Coronary artery (tissue), 2 donors: Measurements from ENCODE around the gene SLC26A3.

ENCODE experiments used
- DNase-seq: peaks from one replicate; pipeline ENCODE4 v3.0.0-alpha.2; 2017; ENCODE audit warnings: low spot score
- H3K27ac ChIP-seq, 2 donors: fragments of 200-600 bp; sonication (generic); one replicate each; pipeline ENCODE4 v1.5.1; 2016 to 2019
- H3K4me3 ChIP-seq: fragments of 200-600 bp; sonication (generic); 2 replicates; pipeline ENCODE4 v1.5.1; 2016; ENCODE audit warnings: mild to moderate bottlenecking, moderate library complexity
- TF ChIP-seq, protein P1 (sequence below): fragments of 200-600 bp; sonication (generic); IDR thresholded peaks from one replicate; pipeline ENCODE4 v1.5.1; 2019; ENCODE audit warnings: antibody characterized with exemption

Gene SLC26A3

DNA sequence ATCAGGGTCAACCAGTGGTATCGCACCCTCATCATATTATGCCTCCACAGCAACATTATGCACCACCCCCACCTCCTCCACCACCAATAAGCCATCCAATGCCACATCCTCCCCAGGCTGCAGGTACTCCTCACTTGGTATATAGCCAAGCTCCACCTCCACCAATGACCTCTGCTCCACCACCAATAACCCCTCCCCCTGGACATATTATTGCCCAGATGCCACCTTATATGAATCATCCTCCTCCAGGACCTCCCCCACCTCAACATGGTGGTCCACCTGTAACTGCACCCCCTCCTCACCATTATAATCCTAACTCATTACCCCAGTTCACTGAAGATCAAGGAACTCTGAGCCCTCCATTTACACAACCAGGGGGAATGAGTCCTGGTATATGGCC, 44.4 kb downstream of the SLC26A3 start:
- Histone ChIP-seq H3K27ac (no peak overlapping the region), H3K4me3 (no peak overlapping the region)
- TF ChIP-seq, protein P1, sequence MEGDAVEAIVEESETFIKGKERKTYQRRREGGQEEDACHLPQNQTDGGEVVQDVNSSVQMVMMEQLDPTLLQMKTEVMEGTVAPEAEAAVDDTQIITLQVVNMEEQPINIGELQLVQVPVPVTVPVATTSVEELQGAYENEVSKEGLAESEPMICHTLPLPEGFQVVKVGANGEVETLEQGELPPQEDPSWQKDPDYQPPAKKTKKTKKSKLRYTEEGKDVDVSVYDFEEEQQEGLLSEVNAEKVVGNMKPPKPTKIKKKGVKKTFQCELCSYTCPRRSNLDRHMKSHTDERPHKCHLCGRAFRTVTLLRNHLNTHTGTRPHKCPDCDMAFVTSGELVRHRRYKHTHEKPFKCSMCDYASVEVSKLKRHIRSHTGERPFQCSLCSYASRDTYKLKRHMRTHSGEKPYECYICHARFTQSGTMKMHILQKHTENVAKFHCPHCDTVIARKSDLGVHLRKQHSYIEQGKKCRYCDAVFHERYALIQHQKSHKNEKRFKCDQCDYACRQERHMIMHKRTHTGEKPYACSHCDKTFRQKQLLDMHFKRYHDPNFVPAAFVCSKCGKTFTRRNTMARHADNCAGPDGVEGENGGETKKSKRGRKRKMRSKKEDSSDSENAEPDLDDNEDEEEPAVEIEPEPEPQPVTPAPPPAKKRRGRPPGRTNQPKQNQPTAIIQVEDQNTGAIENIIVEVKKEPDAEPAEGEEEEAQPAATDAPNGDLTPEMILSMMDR = no peak
- no peak for DNase-seq

DNA sequence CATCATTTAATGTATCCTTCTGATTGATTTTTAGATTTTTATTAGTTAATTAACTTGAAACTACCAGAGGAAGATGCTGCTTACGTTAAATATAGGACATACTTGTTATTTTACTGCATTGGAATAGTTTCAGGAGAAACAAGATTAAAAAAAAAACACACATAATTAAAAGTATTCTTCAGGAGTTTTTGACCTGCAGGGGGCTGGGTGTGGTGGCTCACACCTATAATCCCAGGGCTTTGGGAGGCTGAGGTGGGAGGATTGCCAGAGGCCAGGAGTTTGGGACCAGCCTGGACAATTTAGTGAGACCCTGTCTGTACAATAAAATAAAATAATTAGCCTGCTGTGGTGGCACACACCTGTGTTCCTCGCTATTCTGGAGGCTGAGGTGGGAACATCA, 48.4 kb downstream of the SLC26A3 start:
- Histone ChIP-seq H3K27ac (no peak overlapping the region), H3K4me3 (no peak overlapping the region)
- TF ChIP-seq, protein P1 = no peak
- no peak for DNase-seq

DNA sequence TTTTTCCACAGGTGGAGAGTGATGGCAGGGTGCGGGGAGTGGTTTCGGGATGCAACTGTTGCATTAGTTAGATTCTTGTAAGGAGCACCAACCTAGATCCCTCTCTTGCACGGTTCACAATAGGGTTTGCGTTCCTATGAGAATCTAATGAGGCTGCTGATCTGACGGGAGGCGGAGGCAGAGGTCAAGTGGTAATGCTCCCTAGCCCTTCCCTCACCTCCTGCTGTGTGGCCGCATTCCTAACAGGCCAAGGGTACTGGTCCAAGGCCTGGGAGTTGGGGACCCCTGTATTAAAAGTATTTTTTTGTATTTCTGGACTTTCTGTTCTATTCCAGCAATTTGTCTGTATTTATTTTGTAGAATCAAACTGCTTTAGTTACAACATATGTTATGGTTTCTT, 51.9 kb downstream of the SLC26A3 start:
- Histone ChIP-seq H3K4me3 (no peak overlapping the region), H3K27ac (no peak overlapping the region)
- no peak for DNase-seq
- TF ChIP-seq, protein P1 = no peak

GRCh38 chr7:107746006-107746405, 57.0 kb downstream of the SLC26A3 start:
- no peak for DNase-seq
- H3K27ac ChIP-seq = no peak overlapping the region
- TF ChIP-seq, protein P1 = no peak
- H3K4me3 ChIP-seq = peak overlapping the region; percentile 100

DNA sequence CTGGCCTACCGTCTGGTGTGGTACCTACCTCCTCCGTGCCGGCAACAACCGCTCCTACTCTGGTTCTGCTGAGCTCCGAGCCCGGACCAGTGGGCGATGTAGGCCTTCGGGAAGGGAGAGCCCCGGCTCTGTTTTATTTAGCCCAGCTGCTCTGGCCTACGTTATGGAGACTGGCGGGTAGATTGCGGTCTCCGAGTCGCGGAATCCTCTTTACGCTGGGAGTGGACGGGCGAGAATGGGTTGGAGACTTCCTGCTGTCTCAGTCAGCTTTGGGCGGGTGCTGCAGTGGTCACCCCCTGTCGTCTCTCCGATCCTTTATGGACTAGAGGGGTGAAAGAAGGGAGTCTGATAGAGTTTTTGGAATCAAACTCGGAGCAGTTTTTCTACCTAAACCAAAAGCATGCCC, 58.7 kb downstream of the SLC26A3 start:
- H3K4me3 ChIP-seq = peak overlapping the region; percentile 100
- TF ChIP-seq, protein P1 = no peak
- H3K27ac ChIP-seq = peak overlapping the region; percentile 83 to 98
- no peak for DNase-seq

- TF ChIP-seq, protein P1 = no peak
- DNase-seq = peak; percentile 99
- peak within 1 kb of the TSS; percentile 100 for H3K4me3 ChIP-seq
- H3K27ac ChIP-seq = peak within 1 kb of the TSS; percentile 83 to 98
These were observed 59.3 kb downstream of the SLC26A3 start, which contains the start of gene CBLL1 for GRCh38 chr7:107743567-107744344. TSS of gene CBLL1 (plus strand) at chr7:107744142. CDS start at chr7:107744164, 22 bp downstream.
